ENCODE data around the gene ARMH2.
"Not testable (repeated sequence)": the region's sequence is repeated elsewhere in the genome, so short reads cannot be mapped to it uniquely, and the experiment has no call there.

The ARMH2 gene

GRCh38 chr6:24809728-24810127 is 11.0 kb upstream of the ARMH2 start:
- DNase-seq, result no peak

- DNase-seq, result no peak
Observed at GRCh38 chr6:24807584-24807983, 8.9 kb upstream of the ARMH2 start.

- DNase-seq, result no peak
Observed at GRCh38 chr6:24802271-24803059, 3.7 kb upstream of the ARMH2 start.

GRCh38 chr6:24799541-24799915 is 811 bp upstream of the ARMH2 start:
- DNase-seq, result no peak

GRCh38 chr6:24797596-24798216 is 1.0 kb downstream of the ARMH2 start:
- no peak for DNase-seq

DNA sequence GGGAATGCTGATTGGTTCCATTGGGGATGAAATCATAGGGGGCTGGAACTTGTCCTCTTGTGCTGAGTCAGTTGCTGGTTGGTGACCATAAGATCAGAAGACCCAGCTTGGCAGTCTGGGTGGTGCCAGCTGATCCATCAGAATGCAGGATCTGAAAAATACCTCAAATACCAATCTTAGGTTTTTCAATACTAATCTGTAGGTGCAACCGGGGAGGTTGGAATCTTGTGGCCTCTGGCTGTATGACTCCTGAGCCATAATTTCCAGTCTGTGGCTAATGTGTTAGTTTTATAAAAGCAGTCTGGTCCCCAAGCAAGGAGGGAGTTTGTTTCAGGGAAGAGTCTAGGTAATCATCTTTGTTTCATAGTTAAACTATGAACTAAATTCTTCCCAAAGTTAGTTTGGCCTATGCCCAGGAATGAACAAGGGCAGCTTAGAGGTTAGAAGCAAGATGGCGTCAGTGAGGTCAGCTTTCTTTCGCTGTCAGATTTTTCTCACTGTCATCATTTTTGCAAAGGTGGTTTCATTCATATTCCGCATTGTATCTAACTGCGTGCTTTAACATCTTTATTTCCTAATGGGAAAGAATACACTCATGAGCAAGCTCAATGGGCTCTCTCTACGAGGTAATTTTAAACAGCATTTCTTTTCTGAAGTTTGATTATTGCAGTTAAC is 2.0 kb downstream of the ARMH2 start:
- DNase-seq, result no peak

GRCh38 chr6:24795106-24795505 is 3.6 kb downstream of the ARMH2 start:
- no peak for DNase-seq

GRCh38 chr6:24788031-24788665 is 10.6 kb downstream of the ARMH2 start:
- DNase-seq, result no peak

DNA sequence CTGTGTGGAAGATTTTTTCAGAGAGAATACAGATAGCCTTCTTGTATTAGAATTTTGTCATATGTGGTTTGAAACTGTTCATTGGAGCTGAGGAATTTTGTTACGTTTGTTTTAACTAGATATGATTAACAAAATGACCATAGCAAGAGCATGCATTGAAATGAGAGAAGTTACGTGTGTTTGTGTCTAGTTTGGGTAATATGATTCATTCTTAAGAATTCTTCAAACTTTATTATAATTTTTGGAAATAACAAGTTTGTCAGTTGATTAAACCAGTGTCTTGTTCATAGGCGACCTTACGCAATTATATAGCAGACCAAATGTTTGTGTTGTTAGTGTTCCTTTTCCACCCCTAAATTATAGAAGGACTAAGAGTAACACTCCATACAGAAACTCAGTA is 18.5 kb downstream of the ARMH2 start:
- no peak for DNase-seq

DNA sequence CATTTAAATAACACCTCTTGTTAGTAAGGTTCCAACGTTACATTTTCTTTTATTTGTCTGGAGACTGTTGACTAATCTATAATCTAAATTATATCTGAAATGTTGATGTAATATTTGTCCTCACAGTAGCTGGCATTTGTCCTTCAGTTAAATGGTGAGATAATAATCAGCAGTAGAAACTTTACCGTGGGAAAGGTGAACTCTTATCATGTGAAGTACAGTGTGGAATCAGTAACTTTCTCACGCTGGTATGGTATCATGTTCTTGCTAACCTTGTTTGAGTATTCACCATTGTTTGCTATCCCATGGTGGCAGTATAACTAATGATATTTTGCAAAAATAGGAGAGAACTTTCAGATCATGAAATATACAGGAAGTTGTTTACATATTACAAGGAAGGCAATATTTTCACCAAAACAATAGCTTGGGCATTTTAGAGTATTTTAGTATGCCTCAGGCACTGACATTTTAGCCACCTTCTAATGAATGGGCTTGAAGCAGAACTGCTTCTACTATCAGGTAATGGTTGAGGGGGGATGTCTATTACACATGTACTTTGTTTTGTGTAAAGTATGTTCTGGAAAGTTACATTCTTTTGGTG is 19.2 kb downstream of the ARMH2 start:
- no peak for DNase-seq

DNA sequence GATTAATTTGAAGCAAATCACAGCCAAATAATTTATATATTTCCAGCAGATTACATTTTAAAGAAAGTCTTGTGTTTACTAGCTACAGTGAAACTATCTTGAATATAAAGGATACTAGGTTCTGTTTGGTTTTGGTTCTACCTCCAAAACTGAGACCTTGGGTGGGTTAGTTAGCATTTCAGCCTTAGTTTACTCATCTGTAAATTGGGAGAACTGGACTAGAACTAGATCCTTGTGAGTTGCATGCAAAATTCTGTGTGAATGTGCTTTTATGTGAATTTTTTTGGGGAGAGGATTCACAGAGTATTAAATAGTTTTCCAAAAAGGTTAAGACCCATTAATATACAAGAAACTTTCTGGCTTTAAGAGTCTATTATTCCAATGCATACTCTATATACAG is 19.8 kb downstream of the ARMH2 start:
- DNase-seq, result no peak

GRCh38 chr6:24778121-24778520 is 20.6 kb downstream of the ARMH2 start:
- no peak for DNase-seq

- no peak for DNase-seq
Observed at GRCh38 chr6:24777227-24777626, 21.5 kb downstream of the ARMH2 start.

DNA sequence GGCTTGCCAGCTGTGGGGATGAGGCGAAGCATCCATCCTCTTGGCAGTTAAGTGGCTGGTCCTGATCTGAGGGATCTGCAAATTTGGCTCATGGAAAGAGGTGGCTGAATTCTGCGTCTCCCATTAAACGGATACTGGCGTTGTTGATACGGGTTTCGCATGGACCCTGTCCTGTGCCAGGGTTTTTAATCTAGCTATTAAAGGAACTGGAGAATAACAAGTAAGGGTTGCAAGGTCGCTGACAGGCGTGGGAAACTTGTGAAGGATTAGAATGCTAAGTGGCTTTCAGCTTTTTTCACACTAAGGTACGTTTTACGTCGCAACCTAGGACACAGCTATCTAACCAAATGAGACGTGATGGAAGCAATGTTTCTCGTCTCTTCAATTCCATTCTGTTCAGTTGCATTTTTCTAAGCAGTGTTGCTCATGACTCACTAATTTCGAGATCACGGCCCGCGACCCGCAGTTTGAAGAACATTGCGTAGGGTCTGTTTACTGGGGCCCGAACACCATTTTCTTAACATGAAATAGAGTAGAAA is 23.1 kb downstream of the ARMH2 start:
- DNase-seq, result peak; percentile 12

DNA sequence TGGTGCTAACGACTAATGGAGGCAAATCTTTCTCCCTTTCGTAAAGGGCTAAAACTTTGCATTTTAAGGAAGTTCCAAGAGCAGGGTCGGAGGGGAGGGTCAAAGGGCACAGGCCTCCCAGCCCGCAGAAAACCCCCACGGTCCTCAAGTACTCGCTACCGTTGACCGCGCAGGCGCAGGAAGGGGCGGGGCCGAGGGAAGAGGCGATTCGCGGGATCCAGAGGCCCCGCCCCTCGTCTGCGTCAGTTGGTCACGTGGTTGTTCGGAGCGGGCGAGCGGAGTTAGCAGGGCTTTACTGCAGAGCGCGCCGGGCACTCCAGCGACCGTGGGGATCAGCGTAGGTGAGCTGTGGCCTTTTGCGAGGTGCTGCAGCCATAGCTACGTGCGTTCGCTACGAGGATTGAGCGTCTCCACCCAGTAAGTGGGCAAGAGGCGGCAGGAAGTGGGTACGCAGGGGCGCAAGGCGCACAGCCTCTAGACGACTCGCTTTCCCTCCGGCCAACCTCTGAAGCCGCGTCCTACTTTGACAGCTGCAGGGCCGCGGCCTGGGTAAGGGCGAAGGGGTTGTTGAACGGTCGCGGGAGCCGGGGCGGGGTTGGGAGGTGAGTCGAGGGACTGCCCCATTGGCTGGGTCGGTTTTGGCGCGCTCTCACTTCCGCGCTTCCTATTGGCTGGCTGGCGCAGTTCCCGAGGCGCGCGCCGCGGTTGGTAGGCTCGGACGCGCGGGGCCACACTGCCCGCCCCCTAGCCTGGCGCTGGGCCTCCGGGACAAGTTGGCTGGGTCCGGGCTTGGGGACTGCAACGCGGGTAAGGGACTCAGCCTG is 23.8 kb downstream of the ARMH2 start, which contains the start of gene GMNN:
Gene GMNN, plus strand, starts transcription at position 242 of the 824 bp plus-strand sequence. CDS start 2,310 bp downstream, outside the sequence.
- peak; percentile 99 for DNase-seq

GRCh38 chr6:24768361-24768760 is 30.4 kb downstream of the ARMH2 start:
- no peak for DNase-seq

- DNase-seq, result no peak
Observed at GRCh38 chr6:24766680-24767462, 31.8 kb downstream of the ARMH2 start.

DNA sequence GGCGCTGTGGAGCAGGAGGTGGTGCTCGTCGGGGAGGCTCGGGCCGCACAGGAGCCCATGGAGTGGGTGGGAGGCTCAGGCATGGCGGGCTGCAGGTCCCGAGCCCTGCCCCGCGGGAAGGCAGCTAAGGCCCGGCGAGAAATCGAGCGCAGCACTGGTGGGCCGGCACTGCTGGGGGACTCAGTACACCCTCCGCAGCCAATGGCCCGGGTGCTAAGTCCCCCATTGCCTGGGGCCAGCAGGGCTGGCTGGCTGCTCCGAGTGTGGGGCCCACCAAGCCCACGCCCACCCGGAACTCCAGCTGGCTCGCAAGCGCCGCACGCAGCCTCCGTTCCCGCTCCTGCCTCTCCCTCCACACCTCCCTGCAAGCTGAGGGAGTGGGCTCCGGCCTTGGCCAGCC is 32.7 kb downstream of the ARMH2 start:
- DNase-seq, result not testable (repeated sequence)

- DNase-seq, result not testable (repeated sequence)
Observed at GRCh38 chr6:24764833-24765828, 33.6 kb downstream of the ARMH2 start.

DNA sequence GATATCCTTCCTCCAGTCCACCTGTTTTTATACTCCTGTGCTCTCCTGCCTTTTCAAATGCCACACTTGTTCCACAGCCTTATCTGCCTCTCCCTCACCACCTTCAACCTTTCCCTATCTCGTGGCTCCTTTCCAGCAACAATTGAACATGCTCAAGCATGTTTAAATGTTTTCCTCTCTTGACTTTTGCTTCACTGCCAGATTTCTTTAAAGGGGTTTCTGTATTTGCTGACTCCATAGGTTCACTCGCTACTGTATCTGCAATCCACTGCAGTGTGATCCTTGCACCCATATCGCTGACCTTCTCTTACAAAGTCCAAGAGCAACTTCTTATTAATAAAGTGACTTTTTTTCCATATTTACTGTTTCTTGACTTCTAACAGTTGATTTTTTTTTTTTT is 35.1 kb downstream of the ARMH2 start:
- no peak for DNase-seq

Data from T-helper 9 cell (primary cell).